GM21723 (cell line): ENCODE measurements around the gene SUSD5.
"Not testable (repeated sequence)": the region's sequence is repeated elsewhere in the genome, so short reads cannot be mapped to it uniquely, and the experiment has no call there.

Experiments
- ATAC-seq: cut with Tn5 transposase; IDR thresholded peaks from one replicate; pipeline ENCODE4 v1.9.1; 2021; ENCODE audit warnings: mild to moderate bottlenecking, moderate library complexity; ENCODE audit not compliant: unreplicated experiment

The SUSD5 gene

GRCh38 chr3:33196538-33196937, 22.1 kb downstream of the SUSD5 start:
- ATAC-seq, result no peak

- no peak for ATAC-seq
These were observed 24.3 kb downstream of the SUSD5 start for GRCh38 chr3:33194303-33194702.

DNA sequence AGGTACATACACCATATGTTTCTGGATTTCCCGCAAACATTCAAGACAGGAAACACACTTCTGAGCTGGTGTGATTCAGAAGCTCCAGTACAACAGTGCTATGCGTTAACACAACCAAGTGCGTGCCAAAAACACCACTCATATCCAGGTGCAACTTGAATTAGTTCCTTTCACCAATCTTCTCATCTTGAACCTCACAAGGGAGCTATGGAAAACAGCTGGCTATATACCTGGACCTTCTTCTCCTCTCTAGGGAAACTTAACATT, 31.3 kb downstream of the SUSD5 start:
- no peak for ATAC-seq

DNA sequence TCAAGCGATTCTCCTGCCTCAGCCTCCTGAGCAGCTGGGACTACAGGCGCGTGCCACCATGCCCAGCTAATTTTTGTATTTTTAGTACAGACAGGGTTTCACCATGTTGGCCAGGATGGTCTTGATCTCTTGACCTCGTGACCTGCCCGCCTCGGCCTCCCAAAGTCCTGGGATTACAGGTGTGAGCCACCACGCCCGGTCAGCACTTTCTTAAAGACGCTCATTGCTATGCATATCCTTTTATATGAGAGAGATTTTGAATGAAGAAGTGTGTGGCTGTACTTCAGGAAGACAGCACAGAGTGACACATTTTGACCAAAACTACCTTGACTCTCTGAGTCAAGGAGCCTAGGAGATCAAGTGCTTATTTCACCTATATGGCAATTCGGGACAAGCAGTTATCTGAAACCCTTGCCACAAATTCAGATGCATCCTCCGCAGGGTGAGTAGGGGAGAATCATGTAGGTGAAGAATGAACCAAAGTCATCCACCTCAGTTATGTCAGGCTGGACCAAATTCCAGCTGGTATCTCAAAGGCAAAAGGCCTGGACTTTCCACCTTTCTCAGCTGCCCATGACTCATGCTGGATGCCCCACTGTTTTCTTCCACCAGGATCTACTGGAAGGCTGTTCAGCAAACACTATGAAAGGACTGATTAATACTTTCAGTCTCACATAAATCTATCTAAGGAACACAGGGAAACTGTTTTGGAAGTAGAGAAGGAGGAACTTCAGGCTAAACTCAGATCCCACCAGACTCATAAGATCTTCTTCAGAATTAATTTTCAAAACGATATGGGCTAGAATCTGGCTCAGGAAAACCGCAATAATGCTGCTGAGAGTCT, 31.9 kb downstream of the SUSD5 start:
- ATAC-seq, result no peak

- no peak for ATAC-seq
These were observed 33.7 kb downstream of the SUSD5 start for GRCh38 chr3:33184863-33185262.

GRCh38 chr3:33181641-33182040, 37.0 kb downstream of the SUSD5 start:
- ATAC-seq, result not testable (repeated sequence)

DNA sequence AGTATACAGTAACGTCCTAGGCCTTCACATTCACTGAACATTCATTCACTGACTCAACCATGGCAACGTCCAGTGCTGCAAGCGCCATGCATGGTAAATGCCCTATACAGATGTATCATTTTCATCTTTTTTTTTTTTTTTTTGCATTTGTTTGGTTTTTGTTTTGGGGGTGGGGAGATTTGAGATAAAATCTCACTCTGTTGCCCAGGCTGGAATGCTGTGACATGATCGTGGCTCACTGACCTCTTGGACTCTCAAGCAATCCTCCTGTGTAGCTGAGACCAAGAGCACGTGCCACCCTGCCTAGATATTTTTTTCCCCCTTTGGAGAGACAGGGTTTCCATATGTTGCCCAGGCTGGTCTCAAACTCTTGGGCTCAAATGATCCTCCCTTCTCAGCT, 37.4 kb downstream of the SUSD5 start:
- no peak for ATAC-seq

- ATAC-seq, result no peak
These were observed 39.5 kb downstream of the SUSD5 start for GRCh38 chr3:33179132-33179531.

DNA sequence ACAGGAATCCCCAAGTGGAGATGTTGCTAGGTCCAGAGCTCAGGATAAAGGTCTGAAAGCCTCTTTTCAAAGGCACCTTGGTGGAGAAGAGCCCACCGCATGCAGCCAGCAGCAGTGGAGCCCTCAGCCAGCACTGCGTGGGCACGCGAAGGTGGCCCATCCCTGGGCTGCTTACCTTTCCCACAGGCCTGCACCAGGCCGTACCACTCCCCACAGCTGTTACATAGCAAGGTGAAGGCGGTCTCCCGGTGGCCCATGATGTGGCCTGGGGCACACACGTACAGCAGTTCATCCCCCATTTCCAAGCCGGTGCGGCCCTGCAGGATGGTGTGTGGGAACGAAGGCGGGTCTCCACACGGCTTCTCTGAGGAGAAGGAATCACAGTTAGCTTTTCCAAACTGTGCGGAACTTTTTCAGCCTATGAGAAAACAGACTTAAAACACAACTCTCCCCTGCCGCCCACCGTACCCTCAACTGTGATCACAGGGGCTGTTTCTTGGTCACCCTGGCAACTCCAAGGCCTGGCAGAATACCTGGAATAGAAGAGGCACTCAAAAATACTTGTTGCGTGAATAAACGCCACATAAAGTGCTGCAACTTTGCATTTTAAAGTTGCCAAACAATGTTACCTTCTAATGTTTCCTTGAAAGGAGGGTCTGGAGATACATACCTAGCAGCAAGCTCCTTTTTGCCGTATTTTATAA, 43.7 kb downstream of the SUSD5 start:
- no peak for ATAC-seq

DNA sequence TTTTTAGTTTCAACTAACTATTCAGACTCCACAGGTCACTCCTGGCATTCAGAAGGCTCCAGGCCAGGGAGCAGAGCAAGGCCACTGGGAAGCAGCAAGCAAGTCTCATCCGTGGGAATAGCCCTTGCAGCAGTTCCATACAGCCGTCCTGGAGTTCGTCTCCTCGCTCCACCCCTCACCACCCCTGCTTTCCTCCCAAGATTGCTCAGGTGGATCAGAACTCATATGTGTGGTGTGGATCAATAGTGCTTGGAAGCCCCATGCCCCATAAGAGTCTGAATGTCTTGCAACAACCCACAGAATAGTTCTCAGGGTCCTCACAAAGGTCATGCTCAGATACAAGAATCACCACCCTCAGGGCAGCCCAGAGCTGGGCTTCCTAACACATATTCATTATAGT, 44.5 kb downstream of the SUSD5 start:
- ATAC-seq, result no peak

DNA sequence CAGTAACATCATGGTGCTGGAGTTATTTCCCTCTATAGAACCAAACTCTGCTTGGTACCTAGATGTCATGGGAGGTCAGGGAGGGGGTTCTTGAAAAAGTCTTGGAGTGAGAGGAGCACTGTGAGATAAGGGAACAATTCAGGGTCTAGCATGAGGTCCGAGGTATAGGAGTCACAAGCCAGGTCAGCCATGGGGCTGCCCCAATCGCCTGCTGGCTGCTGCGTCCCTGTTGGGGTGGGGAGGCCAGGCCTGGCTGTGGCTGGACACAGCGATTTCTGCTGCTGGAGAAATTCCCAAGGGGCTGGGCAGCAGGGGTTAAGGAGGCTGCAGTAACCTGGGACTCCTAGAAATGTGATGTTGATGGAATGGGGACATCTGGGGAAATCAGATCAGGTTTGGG, 44.9 kb downstream of the SUSD5 start:
- no peak for ATAC-seq

GRCh38 chr3:33173103-33173502, 45.5 kb downstream of the SUSD5 start:
- ATAC-seq, result no peak

DNA sequence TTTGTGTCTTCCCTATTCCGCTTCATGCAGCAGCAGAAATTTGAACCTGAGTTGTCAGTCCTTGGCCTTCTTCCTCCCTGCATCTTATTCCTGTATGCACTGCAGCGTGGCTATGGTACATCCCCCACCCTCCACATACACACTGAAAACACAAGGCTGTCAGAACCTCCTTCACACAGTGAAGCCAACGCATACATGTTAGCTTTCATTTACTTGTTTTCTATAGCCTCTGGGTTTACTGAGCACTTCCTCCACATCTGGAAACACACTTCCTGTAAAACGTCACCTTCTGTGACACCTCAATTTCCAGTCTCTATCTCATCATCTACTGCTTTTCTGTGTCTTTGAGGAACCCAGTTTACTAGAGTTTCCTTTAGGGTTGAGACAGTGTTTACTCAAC, 47.0 kb downstream of the SUSD5 start:
- ATAC-seq, result no peak

DNA sequence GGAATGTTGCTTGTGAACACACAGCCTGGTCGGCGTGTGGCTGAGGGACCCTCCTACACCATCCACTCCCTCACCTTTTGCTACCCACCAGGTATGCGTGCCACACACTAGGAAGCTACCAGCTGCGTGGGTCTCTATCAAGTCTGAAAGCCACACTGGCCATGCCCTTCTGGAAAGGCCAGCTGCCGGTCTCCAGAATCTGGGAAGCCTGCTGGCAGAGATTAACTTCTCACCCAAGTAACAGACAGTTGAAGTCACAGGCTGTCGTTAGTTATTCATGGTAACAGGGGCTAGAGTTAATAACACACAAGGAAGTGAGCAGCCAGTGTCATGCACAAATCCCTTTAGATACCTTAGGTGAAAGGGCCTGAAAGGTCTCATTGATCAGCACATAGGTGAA, 48.1 kb downstream of the SUSD5 start:
- no peak for ATAC-seq

- no peak for ATAC-seq
These were observed 50.8 kb downstream of the SUSD5 start for GRCh38 chr3:33167716-33168336.

DNA sequence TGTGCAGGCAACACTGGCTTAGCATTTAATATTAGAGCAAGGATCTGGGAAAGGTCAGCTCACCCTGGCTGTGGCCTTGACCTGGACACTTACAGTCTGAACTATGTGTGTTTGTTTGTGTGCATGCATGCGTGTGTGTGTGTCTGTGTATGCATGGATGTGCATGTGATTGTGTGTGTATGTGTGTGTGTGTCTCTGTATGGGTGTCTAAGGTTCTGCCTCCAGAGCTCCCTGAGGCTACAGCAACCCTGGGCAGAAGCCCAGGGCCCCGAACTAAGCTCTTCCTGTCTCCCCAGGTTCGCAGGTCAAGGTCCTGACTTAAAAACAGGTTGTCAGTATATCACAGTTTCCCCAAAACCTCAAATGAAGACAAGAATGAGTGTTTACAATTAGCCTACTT, 51.3 kb downstream of the SUSD5 start:
- no peak for ATAC-seq

DNA sequence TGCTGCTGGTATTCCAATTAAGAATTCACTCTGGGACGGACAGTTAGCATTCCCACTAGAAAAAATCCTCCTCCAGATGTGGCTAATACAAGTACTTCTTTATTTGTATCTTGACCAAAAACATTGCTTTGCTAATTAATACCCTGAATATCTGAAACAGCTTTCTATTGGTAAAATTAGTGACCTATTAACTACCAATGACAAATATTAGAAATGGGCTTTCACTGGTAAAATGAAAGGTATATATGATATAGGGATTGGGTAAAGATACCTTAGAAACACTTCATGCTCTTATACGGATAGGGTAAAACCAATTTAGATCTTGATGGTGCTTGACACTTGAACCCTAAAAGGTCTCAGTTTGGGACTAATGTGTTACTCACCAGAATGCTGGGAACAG, 52.5 kb downstream of the SUSD5 start:
- no peak for ATAC-seq

- no peak for ATAC-seq
These were observed 53.2 kb downstream of the SUSD5 start for GRCh38 chr3:33165372-33165771.

DNA sequence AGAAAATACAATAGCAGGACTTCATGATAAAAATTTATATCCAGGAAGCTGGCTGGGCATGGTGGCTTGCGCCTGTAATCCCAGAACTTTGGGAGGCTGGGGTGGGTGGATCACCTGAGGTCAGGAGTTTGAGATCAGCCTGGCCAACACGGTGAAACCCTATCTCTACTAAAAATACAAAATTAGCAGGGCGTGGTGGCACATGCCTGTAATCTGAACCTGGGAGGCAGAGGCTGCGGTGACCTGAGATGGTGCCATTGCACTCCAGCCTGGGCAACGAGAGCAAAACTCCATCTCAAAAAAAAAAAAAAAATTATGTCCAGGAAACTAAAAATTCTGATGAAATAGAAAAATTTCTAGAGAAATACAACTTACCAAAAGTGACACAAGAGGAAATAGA, 56.0 kb downstream of the SUSD5 start:
- not testable (repeated sequence) for ATAC-seq

DNA sequence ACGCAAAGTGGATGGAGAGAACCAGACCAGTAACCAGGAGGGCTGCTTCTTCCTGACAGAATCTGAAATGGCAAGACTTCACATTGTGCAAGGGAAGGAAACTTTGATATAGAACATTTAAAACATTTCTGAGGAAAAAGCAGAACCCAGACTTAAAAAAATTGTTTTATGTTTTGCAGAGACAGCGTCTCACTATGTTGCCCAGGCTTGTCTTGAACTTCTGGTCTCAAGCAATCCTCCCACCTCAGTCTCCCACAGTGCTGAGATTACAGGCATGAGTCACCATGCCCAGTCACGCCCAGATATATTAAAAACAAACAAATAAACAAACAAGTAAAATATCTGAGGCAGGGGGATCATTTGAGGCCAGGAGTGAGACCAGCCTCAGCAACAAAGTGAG, 58.6 kb downstream of the SUSD5 start:
- ATAC-seq, result no peak

DNA sequence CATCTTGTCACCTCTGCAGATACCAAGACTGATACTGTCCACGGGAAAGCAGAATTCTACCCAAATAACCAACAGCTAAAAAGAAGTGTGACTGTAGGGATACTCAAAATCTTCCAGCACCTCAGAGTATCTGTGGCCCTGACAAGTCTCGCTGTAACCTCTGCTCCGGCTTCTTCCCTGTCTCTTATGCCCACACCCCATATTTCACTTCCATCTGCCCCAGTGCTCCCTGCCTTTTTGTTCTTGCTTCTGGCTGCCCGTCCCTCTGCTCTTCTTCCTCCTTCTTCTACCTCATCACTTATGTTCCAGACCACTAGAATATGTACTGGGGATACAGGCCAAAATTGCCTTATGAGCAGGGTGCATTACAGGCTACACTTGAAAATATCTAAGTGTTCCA, 59.4 kb downstream of the SUSD5 start:
- ATAC-seq, result no peak

- ATAC-seq, result no peak
These were observed 63.3 kb downstream of the SUSD5 start for GRCh38 chr3:33155301-33155700.
